ENCODE results near the gene SDK1.

Gene SDK1

GRCh38 chr7:3968234-3968633 lies 667.2 kb downstream of the SDK1 start:
- no peak for DNase-seq

GRCh38 chr7:3969286-3969685 lies 668.2 kb downstream of the SDK1 start:
- no peak for DNase-seq

DNA sequence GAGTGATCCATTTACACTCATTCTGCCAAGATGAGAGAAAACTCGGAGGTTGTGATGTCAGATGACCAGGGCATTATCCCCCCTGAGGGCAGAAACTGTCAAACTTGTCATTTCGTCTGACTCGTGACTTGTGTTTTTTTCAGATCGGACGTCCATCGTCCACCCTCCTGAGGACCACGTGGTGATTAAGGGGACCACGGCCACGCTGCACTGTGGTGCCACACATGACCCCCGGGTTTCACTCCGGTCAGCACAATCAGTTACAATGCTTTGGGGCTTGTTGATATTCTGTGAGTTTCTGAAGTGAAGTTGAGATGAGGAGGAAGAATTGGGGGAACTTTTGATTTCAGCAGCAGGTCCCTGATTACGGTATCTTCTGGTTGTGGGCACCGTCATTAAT lies 670.3 kb downstream of the SDK1 start:
- no peak for DNase-seq

DNA sequence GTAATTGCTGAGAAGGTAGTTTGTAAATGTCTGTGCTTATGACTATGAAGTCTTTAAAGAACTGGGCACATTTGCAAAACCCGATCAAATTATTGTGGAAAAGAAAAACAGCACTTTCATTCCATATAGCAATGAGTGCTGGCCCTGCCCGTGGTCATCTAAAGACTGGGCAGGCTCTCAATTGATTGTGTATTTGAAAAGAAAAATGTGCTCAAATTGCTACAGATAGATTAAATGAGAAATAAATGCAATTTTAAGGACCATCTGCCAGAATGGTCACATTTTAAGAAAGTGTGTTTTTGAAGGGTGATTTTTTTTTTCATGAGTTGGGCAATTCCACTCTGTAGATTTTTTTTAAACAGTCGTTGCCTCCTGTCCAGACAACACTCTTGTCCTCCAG lies 672.2 kb downstream of the SDK1 start:
- DNase-seq: no peak

DNA sequence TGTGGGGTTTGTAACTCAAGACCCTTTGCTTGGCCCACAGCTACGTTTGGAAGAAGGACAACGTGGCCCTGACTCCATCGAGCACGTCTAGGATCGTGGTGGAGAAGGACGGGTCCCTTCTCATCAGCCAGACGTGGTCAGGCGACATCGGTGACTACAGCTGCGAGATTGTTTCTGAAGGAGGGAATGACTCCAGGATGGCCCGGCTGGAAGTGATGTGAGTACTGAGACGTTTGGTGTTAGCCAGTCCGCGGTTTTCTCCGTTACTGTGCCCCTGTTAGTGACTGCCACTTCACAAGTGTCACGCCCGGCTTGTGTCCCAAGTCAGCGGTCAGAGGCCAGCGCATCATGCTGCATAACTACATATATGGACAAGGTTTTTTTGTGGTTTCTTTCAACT lies 673.3 kb downstream of the SDK1 start:
- no peak for DNase-seq

DNA sequence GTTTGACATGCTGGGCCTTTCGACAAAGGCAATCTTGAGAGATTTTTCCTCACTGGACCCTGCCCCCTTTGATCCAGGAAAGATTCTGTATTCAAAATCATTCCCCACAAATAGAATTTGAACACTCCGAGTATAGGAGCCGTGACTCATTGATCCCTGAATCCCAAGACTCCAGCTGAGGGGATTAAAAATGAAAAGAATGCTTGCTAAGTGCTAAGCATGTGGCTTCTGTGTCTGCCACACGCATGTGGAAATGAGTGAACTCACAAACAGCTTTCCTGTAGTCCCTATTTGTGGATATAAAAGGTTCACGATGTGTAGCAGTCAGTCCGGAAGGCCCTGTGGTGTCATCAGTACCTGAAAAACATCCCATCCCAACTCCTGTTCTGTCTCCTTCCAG lies 674.3 kb downstream of the SDK1 start:
- DNase-seq: no peak

- DNase-seq: no peak
Observed at GRCh38 chr7:3977391-3977790, 676.3 kb downstream of the SDK1 start.

GRCh38 chr7:3978839-3979238 lies 677.8 kb downstream of the SDK1 start:
- DNase-seq: no peak

DNA sequence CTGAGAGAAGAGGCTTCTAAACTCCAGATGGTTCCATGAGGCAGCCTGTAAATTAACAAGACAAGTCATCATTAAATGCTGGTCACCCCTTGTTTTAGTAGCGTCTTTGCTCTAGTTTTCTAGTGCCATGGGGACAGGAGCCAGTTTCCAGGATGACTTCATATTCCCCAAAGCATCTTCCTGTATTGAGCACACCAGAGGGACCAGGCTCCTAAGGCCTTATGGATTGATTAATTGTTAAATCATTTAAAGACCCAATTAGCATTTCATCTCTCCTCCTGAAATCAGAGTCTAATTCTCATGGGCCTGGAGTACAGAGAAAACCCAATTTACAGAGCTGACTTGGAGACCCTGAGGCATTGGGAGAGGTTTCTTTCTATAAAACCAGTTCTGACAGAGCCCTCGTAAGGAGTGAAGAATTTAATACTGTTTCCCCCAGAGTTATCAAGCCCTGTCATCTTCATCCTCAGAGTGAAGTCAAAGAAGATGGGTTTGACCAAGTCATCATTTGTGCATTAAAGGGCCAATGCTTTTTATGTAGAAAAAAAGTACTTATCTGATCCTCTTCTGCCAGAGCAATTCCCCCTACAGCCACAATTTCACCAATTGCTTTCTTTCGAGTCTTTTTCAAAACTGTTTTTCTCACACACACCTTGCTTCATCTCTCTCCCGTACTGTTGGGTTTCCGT lies 678.7 kb downstream of the SDK1 start:
- no peak for DNase-seq

- no peak for DNase-seq
Observed at GRCh38 chr7:3980300-3980643, 679.2 kb downstream of the SDK1 start.

DNA sequence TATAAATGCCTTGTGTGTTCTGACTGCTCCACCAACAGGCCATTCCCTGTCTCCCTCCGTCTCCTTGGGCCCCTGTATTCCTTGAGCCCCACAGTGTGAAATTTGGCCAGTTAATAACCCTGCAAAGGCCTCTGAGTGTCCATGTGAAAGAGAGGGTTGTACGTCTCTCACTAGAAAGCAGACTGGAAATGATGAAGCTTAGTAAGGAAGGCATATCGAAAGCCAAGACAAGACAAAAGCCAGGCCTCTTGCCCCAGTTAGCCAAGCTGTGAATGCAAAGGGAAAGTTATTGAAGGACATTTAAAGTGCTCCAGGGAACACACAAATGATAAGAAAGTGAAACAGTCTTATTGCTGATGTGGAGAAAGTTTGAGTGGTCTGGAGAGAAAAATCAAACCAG lies 680.2 kb downstream of the SDK1 start:
- DNase-seq: no peak

GRCh38 chr7:3984456-3984855 lies 683.4 kb downstream of the SDK1 start:
- DNase-seq: no peak

GRCh38 chr7:3986927-3987326 lies 685.9 kb downstream of the SDK1 start:
- no peak for DNase-seq

- DNase-seq: no peak
Observed at GRCh38 chr7:3987426-3987927, 686.4 kb downstream of the SDK1 start.

DNA sequence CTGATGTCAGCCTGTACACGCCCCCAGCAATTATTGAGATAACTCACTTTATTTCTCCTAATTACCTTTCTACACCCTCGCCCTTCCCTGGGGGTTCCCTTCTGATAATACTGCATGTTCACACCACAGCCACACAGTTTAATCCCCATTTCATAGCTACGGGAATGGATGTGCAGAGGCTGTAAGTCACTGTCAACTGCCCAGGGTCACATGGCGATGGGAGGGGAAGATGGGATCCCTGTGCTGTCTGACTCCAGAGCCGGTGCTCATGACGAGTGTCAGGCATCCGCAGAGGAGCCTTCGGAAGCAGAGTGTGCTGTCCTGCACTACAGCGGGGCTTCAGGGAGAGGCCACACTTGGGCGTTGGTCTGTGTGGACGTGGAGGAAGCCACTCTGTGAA lies 688.7 kb downstream of the SDK1 start:
- DNase-seq: no peak

- DNase-seq: no peak
Observed at GRCh38 chr7:3991731-3992231, 690.7 kb downstream of the SDK1 start.

DNA sequence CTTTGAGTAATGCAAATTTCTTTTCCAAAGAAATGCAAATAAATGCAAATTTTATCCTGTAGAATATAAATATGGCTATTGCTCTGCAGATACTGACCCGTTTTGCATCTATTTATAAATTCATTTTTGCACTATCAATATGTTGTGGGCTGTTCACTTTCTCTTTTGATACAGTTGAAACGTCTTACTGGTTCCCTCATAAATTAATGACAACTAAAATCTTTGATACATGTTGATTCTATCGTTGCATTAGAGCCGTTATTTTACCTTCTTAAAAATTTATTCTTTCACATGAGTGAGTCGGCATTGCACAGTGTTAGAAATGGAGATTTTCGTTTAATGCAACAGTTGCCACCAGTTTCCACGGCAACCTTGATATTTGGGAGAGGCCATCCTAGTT lies 691.8 kb downstream of the SDK1 start:
- DNase-seq: no peak

DNA sequence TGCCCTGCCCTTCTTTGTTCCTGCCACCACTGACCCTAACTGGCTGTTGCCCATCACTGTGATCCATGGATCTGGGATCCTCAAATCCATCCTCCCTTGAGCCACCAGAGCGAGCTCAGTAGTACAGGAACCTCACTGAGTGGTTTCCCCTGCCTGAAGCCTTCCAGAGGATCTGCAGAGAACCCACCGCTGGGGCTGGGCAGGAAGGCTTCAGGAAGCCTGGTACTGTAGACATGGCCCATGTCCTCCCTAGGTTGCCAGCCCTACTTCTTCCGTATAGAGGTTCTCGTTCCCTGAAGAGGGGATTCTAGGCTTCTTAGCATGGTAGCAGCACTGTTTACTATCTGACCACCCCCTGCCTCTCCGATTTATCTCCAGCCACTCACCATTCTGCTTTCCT lies 693.7 kb downstream of the SDK1 start:
- DNase-seq: no peak

DNA sequence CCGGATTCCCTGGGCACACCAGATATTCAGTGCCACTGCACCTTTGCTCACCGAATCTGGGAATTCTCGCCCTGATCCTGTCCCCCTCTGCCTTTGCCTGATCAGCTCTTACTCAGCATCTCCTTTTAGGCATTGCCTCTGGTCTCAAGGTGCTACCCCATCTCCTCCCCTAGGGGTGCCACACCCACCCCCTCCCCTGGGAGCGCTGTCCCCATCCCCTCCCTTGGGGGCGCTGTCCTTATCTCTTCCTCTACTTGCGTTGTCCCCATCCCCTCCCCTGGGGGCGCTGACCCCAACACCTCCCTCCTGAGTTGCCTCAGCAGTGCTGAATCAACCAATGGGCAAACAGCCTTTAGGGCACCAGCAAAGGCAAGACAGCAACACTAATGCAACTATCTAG lies 694.1 kb downstream of the SDK1 start:
- no peak for DNase-seq

GRCh38 chr7:3998060-3998459 lies 697.0 kb downstream of the SDK1 start:
- DNase-seq: no peak

- no peak for DNase-seq
Observed at GRCh38 chr7:4000139-4000538, 699.1 kb downstream of the SDK1 start.

DNA sequence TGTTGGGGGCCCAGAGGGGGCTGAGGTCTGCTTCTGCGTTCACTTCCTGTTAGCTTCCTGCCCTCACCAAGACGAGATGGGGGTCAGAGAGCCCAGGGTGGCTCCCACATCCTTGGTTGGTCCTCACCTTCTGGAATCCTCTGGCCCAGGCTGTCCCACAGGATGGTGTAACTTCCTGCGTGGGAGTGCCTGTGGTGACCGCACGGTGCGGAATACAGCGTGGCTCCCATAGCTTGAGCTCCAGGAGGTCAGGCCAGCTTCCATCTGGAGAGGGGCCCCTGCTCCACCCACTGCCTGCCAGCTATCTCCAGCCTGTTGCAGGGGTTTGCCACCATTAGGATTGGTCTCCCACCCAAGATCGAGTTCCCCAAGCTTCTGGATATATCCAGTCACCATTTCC lies 699.9 kb downstream of the SDK1 start:
- DNase-seq: no peak

- no peak for DNase-seq
Observed at GRCh38 chr7:4001742-4002141, 700.7 kb downstream of the SDK1 start.

DNA sequence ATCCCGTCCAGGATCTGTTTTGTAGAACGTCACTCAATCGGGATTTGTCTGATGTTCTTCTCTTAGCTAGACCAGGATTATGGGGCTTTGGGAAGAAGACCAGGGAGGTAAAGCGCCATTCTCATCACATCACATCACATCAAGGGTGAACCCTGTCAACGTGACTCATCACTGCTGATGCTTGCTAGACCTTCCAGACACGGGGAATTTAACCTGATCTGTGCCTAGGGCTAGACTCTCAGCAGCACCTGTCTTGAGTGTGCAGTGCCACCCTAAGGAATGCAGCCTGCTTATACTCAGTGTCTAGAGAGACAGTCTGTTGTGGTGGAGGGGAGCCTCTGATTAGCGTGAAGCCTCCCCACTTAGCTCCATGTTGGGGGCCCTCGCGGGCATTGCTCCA lies 702.5 kb downstream of the SDK1 start:
- DNase-seq: no peak

- no peak for DNase-seq
Observed at GRCh38 chr7:4006687-4007086, 705.6 kb downstream of the SDK1 start.

Data from NCI-H446 treated with DMSO at 0.1 percent for 48 hours (cell line).